ENCODE results near the gene FHOD3. TPM values are rescaled to one million over a fixed set of nuclear protein-coding genes. Genes with fewer than 3 reads are reported as not detected.
"Not testable (repeated sequence)": the region's sequence is repeated elsewhere in the genome, so short reads cannot be mapped to it uniquely, and the experiment has no call there.

Gene FHOD3
- total and polyA plus RNA-seq, 11 donors = 109 to 532 (median 262) TPM

GRCh38 chr18:36352384-36352783 is 54.9 kb downstream of the FHOD3 start:
- WGBS, 4 donors = 18 to 29% (median 25%) methylated on average over 3 of the region's 3 CpGs

GRCh38 chr18:36354989-36355388 is 57.5 kb downstream of the FHOD3 start:
- intact Hi-C loops (cut with DNase I) = loop anchor here in 1 of 10 donors (10.0 kb wide), 1 partner anchor 50 kb away; no protein-coding TSS in a partner anchor
- 45 to 60% (median 54%) methylated on average over 5 of the region's 5 CpGs for WGBS, 4 donors
- ATAC-seq (peak in 2 of 4 donors; percentile 11 to 43), DNase-seq (peak in 1 of 5 donors; percentile 44)
- Histone ChIP-seq H3K27ac (peak overlapping the region in 1 of 12 donors; percentile 5), H3K27me3 (no peaks in the 10 kb centered on the region), H3K36me3 (peaks cover 0 to 26% (median 0%) of the 10 kb centered on the region in 9 donors), H3K4me3 (no peak overlapping the region), H3K9me3 (no peaks in the 10 kb centered on the region), H3K4me1 (peaks cover 0 to 55% (median 8%) of the 10 kb centered on the region in 12 donors)
- TF ChIP-seq POLR2A (IDR thresholded peaks at IDR 0.05) (no peak), CTCF (IDR thresholded peaks at IDR 0.05) (no peak)

More at GRCh38 chr18:36352384-36352783, 54.9 kb downstream of the FHOD3 start:
- intact Hi-C loops (cut with DNase I) = loop anchor here in 1 of 10 donors (10.0 kb wide), 1 partner anchor 48 kb away; no protein-coding TSS in a partner anchor
- no peaks in the 10 kb centered on the region for H3K9me3 ChIP-seq
- ATAC-seq (peak in 3 of 4 donors; percentile 14 to 37 (median 15)), DNase-seq (no peak)
- no peak for TF ChIP-seq POLR2A (IDR thresholded peaks at IDR 0.05)
- no peak for TF ChIP-seq CTCF (IDR thresholded peaks at IDR 0.05)
- no peaks in the 10 kb centered on the region for H3K27me3 ChIP-seq
- no peak overlapping the region for H3K4me3 ChIP-seq
- H3K4me1 ChIP-seq = peaks cover 0 to 68% (median 17%) of the 10 kb centered on the region in 12 donors
- H3K36me3 ChIP-seq = peaks cover 0 to 14% (median 0%) of the 10 kb centered on the region in 9 donors
- H3K27ac ChIP-seq = peak overlapping the region in 3 of 12 donors; percentile 1 to 38 (median 34)

- TF ChIP-seq POLR2A (IDR thresholded peaks at IDR 0.05) = no peak
- no peak for TF ChIP-seq CTCF (IDR thresholded peaks at IDR 0.05)
- H3K4me3 ChIP-seq = no peak overlapping the region
- DNase-seq = no peak
- no peaks in the 10 kb centered on the region for H3K9me3 ChIP-seq
- 60 to 76% (median 70%) methylated on average over 6 to 7 of the region's 7 CpGs for WGBS, 4 donors
- H3K4me1 ChIP-seq = peaks cover 0 to 55% (median 4%) of the 10 kb centered on the region in 12 donors
- peak in 3 of 4 donors; percentile 5 to 14 (median 14) for ATAC-seq
- H3K27ac ChIP-seq = no peak overlapping the region
- H3K36me3 ChIP-seq = peaks cover 0 to 26% (median 0%) of the 10 kb centered on the region in 9 donors
- H3K27me3 ChIP-seq = no peaks in the 10 kb centered on the region
- intact Hi-C loops (cut with DNase I) = loop anchor here in 1 of 10 donors (10.0 kb wide), 1 partner anchor 51 kb away; no protein-coding TSS in a partner anchor
These were observed 58.0 kb downstream of the FHOD3 start for GRCh38 chr18:36355511-36355910.

GRCh38 chr18:36356741-36357140 is 59.2 kb downstream of the FHOD3 start:
- H3K4me3 ChIP-seq, DNase-seq, H3K27ac ChIP-seq, ATAC-seq, H3K9me3 ChIP-seq, H3K27me3 ChIP-seq: not testable (repeated sequence)
- 76 to 79% (median 78%) methylated on average over 6 of the region's 6 CpGs for WGBS, 4 donors
- intact Hi-C loops (cut with DNase I) = loop anchor here in 1 of 10 donors (10.0 kb wide), 1 partner anchor 52 kb away; no protein-coding TSS in a partner anchor
- Histone ChIP-seq H3K36me3 (peaks cover 0 to 26% (median 0%) of the 10 kb centered on the region in 9 donors), H3K4me1 (peaks cover 0 to 46% (median 4%) of the 10 kb centered on the region in 12 donors)
